ACC112 (cell line): Measurements from ENCODE around the gene TRAPPC3L.
A peak's percentile ranks its signal among the peaks of the same experiment; 100 is the strongest.

Source experiments
- H2AFZ ChIP-seq: fragments of 200-600 bp; sonication (generic); one replicate; pipeline ENCODE4 v1.6.0; 2017; ENCODE audit warnings: antibody characterized with exemption, low read length; ENCODE audit not compliant: unreplicated experiment
- H3K27ac ChIP-seq: fragments of 200-600 bp; sonication (generic); 2 replicates; pipeline ENCODE4 v1.5.1; 2014; ENCODE audit warnings: low read depth, mild to moderate bottlenecking, antibody characterized with exemption, low read length, moderate library complexity
- H3K27me3 ChIP-seq: fragments of 200-600 bp; sonication (generic); 2 replicates; pipeline ENCODE4 v1.6.1; 2014; ENCODE audit warnings: mild to moderate bottlenecking, antibody characterized with exemption, low read length, moderate library complexity, mixed read lengths; ENCODE audit not compliant: insufficient read depth
- H3K36me3 ChIP-seq: fragments of 200-600 bp; sonication (generic); 2 replicates; pipeline ENCODE4 v1.6.1; 2016; ENCODE audit warnings: mild to moderate bottlenecking, antibody characterized with exemption, low read length, moderate library complexity, mixed read lengths; ENCODE audit not compliant: insufficient read depth
- H3K4me1 ChIP-seq: fragments of 200-600 bp; sonication (generic); one replicate; pipeline ENCODE4 v1.6.1; 2016; ENCODE audit warnings: low read length, mixed read lengths; ENCODE audit not compliant: insufficient read depth, unreplicated experiment, control insufficient read depth
- H3K4me3 ChIP-seq: fragments of 200-600 bp; sonication (generic); 2 replicates; pipeline ENCODE4 v1.5.1; 2014; ENCODE audit warnings: mild to moderate bottlenecking, low read depth, low read length
- H3K79me2 ChIP-seq: fragments of 200-600 bp; sonication (generic); one replicate; pipeline ENCODE4 v1.6.0; 2016; ENCODE audit warnings: low read length; ENCODE audit not compliant: control insufficient read depth, unreplicated experiment, insufficient read depth

TRAPPC3L gene

DNA sequence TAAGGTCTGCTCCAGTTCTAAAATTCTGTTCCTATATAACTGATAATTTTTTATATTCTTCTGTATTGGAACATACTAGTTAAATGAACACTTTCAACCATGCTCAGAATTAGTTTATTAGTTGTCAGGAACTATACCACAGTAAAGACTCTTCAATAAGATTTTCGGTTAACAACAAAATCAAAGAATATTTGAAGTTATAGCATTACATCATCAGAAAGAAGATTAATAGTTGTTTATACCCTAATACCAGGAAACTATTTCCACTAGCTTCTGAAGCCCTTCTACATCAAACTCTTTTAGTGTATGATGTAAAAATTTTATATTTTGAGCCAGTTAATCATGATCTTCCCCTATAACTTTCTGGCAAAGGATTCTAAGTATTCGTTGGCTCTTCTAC lies 14.6 kb upstream of the TRAPPC3L start:
- no peaks in the 10 kb centered on the region for H3K79me2 ChIP-seq
- H3K4me3 ChIP-seq = no peak overlapping the region
- H3K27ac ChIP-seq = no peak overlapping the region
- peaks cover 53% of the 10 kb centered on the region for H3K4me1 ChIP-seq
- no peaks in the 10 kb centered on the region for H3K27me3 ChIP-seq
- H3K36me3 ChIP-seq = no peaks in the 10 kb centered on the region
- no peak overlapping the region for H2AFZ ChIP-seq

GRCh38 chr6:116557893-116558292 lies 12.4 kb upstream of the TRAPPC3L start:
- H3K27me3 ChIP-seq = no peaks in the 10 kb centered on the region
- H2AFZ ChIP-seq = no peak overlapping the region
- peak overlapping the region; percentile 61 for H3K27ac ChIP-seq
- H3K36me3 ChIP-seq = no peaks in the 10 kb centered on the region
- 0 out of 2 replicates have a peak overlapping the region, but pooled peaks have one; percentile 8 for H3K4me3 ChIP-seq
- H3K4me1 ChIP-seq = peaks cover 53% of the 10 kb centered on the region
- H3K79me2 ChIP-seq = no peaks in the 10 kb centered on the region

DNA sequence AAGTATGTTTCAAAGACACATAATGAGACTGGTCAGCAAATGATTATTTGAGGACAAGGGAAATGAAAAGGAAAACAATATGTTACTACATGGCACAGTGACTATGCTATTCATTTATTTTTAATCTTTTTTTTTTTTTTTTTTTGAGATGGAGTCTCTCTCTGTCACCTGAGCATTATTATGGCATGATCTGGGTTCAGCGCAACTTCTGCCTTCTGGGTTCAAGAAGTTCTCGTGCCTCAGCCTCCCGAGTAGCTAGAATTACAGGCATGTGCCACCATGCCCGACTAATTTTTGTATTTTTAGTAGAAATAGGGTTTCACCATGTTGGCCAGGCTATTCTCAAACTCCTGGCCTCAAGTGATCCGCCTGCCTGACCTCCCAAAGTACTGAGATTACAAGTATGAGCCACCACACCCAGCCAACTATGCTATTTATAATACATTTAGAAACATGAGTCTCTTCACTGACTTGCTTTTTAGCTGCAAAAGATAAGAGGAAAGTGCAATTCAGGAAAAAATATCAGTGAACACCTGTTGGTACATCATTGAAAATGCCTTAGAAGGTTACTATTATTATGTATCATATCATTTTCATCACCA lies 11.4 kb upstream of the TRAPPC3L start:
- Histone ChIP-seq H3K27ac (peak overlapping the region; percentile 61), H3K27me3 (no peaks in the 10 kb centered on the region), H3K4me3 (peak overlapping the region; percentile 10; the same call in 1 of the 2 replicates), H3K36me3 (no peaks in the 10 kb centered on the region), H3K4me1 (peaks cover 53% of the 10 kb centered on the region), H2AFZ (no peak overlapping the region), H3K79me2 (no peaks in the 10 kb centered on the region)

DNA sequence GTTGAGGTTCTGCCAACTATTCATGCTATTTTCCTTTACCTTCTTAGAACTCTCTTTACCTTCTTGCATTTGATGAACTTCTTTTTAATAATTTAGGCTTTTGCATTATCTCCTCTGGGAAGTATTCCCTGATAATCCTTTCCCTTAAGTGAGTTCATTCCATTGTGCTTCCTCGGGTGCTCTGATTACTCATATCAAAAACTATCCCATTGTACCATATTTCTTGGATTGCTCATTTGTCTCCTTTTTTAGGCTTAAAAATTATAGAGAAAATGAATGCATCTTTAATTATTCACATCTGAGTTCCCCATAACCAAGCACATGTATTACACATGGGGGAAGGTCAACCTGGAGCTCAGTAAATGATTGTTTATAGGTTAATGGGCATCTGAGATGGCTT lies 10.6 kb upstream of the TRAPPC3L start:
- Histone ChIP-seq H2AFZ (no peak overlapping the region), H3K27ac (peak overlapping the region; percentile 61), H3K27me3 (no peaks in the 10 kb centered on the region)

DNA sequence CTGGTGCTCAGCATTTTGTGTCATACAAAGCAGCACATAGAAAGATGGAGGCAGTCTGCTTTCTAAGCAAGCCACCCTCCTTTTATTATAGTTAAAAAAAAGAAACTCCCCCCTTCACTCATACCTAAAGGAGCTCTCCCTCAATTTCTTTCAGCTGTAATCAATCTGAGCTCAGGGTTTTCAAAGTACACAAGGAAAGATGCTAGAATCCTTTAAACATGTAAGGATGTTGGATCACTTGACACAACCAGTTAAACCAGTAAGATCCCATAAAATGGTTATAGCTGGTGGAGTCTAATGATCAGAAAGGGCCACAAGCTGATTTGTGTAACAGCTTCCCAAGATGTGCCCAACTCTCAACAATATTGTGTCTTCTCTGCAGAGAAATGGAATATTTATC lies 8.0 kb upstream of the TRAPPC3L start, which contains the start of gene CALHM4:
Gene CALHM4 (plus strand): TSS at position 301 of the 400 bp plus-strand sequence. CDS start 43 bp downstream, at position 344.
- no peak within 1 kb of the TSS for H3K27ac ChIP-seq
- no peak within 1 kb of the TSS for H3K4me3 ChIP-seq
- peaks cover 30% of the 10 kb centered on the region for H3K4me1 ChIP-seq
- no peaks in the 10 kb centered on the region for H3K27me3 ChIP-seq
- H3K79me2 ChIP-seq = no peaks in the 10 kb centered on the region
- no peak within 1 kb of the TSS for H2AFZ ChIP-seq
- no peaks in the 10 kb centered on the region for H3K36me3 ChIP-seq

More for the DNA sequence above, 10.6 kb upstream of the TRAPPC3L start:
- H3K79me2 ChIP-seq = no peaks in the 10 kb centered on the region
- peak overlapping the region; percentile 9; the same call in 1 of the 2 replicates for H3K4me3 ChIP-seq
- no peaks in the 10 kb centered on the region for H3K36me3 ChIP-seq
- peaks cover 51% of the 10 kb centered on the region for H3K4me1 ChIP-seq

DNA sequence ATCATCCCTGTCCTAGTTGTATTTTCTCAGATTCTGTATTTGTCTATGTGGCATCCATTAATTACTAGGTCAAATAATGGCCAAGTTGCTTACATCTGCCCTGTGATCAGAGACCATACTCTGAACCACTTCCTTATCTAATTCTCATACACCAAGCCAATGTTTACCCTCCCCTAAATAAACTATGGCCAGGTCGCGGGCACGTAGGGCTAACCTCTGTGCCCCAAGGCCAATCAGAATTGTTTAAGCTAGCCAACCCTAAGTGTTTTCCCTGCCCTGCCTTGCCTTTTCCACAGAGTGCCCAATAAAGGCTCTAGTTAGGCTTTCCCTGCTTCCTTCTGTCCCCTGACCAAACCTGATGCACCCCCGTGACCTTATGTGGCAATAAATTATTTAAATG lies 5.3 kb upstream of the TRAPPC3L start:
- no peaks in the 10 kb centered on the region for H3K36me3 ChIP-seq
- H3K79me2 ChIP-seq = no peaks in the 10 kb centered on the region
- no peak overlapping the region for H3K27ac ChIP-seq
- no peak overlapping the region for H2AFZ ChIP-seq
- no peaks in the 10 kb centered on the region for H3K27me3 ChIP-seq
- peaks cover 5% of the 10 kb centered on the region for H3K4me1 ChIP-seq
- no peak overlapping the region for H3K4me3 ChIP-seq

GRCh38 chr6:116547358-116547757 lies 1.9 kb upstream of the TRAPPC3L start:
- peaks cover 11% of the 10 kb centered on the region for H3K4me1 ChIP-seq
- no peaks in the 10 kb centered on the region for H3K79me2 ChIP-seq
- H2AFZ ChIP-seq = no peak overlapping the region
- H3K4me3 ChIP-seq = no peak overlapping the region
- no peaks in the 10 kb centered on the region for H3K27me3 ChIP-seq
- H3K27ac ChIP-seq = no peak overlapping the region
- H3K36me3 ChIP-seq = no peaks in the 10 kb centered on the region

DNA sequence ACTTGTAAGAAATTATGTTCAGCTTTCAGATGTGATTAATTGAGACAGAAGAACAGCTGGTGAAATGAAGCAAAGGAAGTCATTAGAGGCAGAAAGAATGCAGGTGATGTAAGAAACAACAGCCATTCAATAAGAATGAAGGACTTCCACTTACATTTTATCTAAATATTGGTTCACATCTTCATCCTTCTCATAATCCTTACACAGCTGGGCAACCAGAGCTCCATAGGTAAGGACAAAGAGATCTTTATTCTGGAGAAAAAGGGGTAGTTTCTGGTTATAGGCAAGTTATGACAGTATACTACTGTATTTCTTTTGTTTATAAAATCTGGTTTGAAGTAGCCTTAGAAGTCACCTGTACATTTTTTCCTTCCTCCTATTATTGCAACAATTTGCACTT lies 2.3 kb downstream of the TRAPPC3L start:
- no peak overlapping the region for H3K4me3 ChIP-seq
- peaks cover 16% of the 10 kb centered on the region for H3K4me1 ChIP-seq
- H3K79me2 ChIP-seq = no peaks in the 10 kb centered on the region
- H3K27me3 ChIP-seq = no peaks in the 10 kb centered on the region
- no peak overlapping the region for H2AFZ ChIP-seq
- no peaks in the 10 kb centered on the region for H3K36me3 ChIP-seq
- no peak overlapping the region for H3K27ac ChIP-seq

DNA sequence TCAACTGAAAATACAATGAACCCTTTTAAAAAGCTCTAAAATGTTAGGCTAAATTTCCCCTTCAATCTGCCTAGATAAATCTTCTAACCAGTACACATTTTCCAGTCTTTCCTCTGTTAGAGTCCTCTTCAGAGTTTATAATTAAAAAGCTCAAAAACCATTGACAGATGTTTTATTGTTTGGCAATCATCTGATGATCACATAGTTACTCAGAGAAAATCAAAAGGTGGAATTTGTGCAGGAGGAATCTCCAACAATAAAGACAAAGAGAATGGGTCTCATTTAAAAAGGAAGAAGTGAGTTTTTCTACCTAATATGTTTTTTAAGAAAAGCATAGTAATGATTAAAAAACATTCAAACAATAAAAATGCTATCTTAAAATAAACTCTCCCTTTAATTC lies 3.1 kb downstream of the TRAPPC3L start:
- no peaks in the 10 kb centered on the region for H3K79me2 ChIP-seq
- H3K36me3 ChIP-seq = no peaks in the 10 kb centered on the region
- no peaks in the 10 kb centered on the region for H3K27me3 ChIP-seq
- no peak overlapping the region for H3K27ac ChIP-seq
- H3K4me3 ChIP-seq = no peak overlapping the region
- no peak overlapping the region for H2AFZ ChIP-seq
- peaks cover 16% of the 10 kb centered on the region for H3K4me1 ChIP-seq

GRCh38 chr6:116536216-116536621 lies 9.3 kb downstream of the TRAPPC3L start:
- no peaks in the 10 kb centered on the region for H3K36me3 ChIP-seq
- no peak overlapping the region for H3K4me3 ChIP-seq
- H3K4me1 ChIP-seq = peaks cover 11% of the 10 kb centered on the region
- H3K27ac ChIP-seq = no peak overlapping the region
- H3K27me3 ChIP-seq = no peaks in the 10 kb centered on the region
- H2AFZ ChIP-seq = peak overlapping the region; percentile 71
- H3K79me2 ChIP-seq = no peaks in the 10 kb centered on the region

GRCh38 chr6:116535109-116535508 lies 10.4 kb downstream of the TRAPPC3L start:
- H3K36me3 ChIP-seq = no peaks in the 10 kb centered on the region
- no peaks in the 10 kb centered on the region for H3K79me2 ChIP-seq

More at GRCh38 chr6:116535109-116535508, 10.4 kb downstream of the TRAPPC3L start:
- H2AFZ ChIP-seq = no peak overlapping the region
- no peak overlapping the region for H3K4me3 ChIP-seq
- H3K27ac ChIP-seq = no peak overlapping the region
- peaks cover 11% of the 10 kb centered on the region for H3K4me1 ChIP-seq
- no peaks in the 10 kb centered on the region for H3K27me3 ChIP-seq
